Stimulated activated CD8-positive, alpha-beta memory T cell treated with anti-CD3 and anti-CD28 coated beads, Interleukin-15, amount 100 ng/mL, for 1 hour (primary cell): ENCODE results near the gene UMODL1.

ENCODE experiments used
- DNase-seq: peaks from one replicate; pipeline ENCODE4 v3.0.0-alpha.2; 2020; ENCODE audit warnings: low read depth

The UMODL1 gene

GRCh38 chr21:42149656-42150473 is 78.7 kb downstream of the UMODL1 start:
- no peak for DNase-seq

GRCh38 chr21:42150474-42151085 is 79.5 kb downstream of the UMODL1 start:
- DNase-seq, result no peak

DNA sequence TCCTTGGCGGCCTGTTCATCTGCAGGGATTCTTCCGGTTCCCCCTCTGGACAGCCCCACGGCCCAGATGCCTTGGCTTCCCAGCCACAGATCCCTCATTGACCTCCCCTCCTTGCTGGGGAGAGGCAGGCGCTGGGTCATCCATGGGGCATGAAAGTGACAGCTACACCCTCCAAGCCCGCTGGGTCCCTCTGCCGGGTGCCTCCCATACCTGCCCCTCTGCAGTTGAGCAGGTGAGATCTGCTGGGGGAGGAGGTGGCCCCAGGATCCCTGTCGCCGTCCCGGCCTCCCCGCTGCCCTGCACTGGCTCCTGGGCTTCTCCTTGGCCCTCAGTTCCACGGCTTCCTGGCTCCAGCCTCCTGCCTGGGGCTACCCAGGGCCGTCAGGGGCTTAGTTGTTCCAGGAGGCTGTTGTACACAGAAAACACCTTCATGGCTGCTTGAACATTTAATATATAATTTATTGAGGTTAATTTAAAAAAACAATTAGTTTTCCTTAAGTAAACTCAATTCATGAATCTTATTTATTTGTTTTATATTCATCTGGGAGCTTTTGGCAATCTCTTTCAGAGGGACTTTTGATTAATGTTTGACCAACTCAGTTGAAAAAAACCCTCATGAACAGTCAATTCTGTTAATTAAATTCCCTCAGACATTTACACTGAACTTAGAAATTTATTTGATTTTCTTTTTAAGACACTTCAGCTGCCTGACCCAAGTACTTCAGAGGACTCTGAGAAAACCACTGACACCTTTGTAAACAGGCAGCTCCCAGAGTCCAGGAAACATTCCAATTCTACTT is 80.2 kb downstream of the UMODL1 start:
- DNase-seq, result no peak

- DNase-seq, result no peak
Measured at GRCh38 chr21:42151948-42152220, 80.8 kb downstream of the UMODL1 start.

DNA sequence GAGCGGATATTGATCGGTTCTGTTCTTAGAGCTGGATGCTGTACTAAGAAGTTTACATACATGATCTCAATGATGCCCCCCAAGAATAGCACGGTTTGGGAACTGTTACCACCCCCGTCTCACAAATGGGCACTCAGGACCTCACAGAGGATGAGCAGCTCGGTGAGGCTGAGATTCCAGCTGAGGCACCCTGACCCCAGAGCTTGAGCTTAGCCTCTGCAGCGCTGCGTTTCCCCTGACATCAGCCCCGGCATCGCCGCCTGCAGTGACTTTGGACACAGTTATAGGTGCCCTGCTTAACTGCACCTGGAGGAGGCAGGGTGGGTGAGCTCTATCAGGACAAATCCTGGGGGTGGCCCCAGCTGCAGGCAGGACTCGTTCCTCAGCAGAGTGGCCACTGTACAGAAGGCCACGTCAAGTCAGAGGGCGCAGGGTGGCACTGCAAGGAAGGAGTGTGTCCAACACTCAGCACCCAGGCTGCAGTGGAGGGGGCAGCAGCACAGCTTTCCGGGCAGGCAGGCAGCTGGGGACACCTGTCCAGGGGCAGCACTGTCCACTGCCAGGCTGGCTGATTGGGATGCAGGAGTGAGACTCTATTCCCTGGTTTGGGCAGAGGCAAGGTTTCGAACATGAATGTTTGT is 82.0 kb downstream of the UMODL1 start:
- DNase-seq, result no peak

DNA sequence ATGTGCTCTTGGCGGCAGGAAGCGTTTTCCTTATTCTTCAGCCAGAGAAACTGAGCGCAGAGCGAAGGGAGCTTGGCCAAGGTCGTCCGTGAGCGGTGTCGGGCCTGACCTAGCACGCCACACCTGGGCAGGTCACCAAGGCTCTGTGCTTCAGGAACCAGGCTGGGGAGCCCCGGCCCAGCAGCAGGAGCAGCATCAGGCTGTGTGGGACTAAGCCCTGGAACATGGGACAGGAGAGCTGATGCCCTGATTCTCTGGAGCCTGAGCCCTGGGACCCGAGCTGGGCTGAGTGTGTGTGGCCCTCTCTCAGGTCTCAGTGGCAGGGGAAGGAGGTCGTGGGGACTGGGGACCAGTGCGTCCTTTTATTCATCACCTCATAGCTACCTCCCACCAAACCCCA is 82.6 kb downstream of the UMODL1 start:
- no peak for DNase-seq

DNA sequence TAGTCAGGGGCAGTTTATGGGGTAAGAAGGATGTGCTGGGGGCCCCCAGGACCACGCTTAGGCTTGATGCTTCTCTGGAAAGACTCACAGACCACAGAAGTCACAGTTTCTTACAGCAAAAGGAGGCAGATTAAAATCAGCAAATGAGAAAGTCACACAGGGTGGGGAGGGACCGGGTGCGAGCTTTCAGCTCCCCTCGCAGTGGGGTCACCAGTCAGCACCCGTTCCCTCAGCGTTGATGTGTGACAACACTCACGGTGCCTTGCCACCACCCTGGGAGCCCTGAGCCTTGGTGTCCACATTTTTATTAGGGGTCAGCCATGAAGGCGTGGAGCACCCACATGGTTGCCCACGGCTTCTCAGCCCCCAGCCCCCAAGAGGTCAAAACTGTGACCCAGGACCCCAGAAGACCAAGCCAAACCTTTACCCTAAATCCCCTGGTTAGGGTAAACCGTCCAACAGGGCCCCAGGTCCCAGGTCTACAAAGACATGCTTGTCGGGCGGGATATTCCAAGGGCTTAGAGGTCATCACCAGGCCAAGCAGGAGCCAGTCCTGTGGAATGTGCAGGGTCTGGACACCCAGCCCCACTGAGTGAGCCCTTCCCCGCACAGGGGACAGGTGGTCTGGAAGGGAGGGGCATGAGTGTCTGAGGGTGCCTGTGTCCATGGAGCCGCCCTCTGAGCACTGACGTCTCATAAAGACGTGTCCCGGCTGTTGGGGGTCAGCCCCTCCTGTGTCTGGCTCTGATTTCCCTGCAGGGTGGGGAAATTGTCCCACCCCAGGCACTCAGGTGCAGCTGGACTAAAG is 83.3 kb downstream of the UMODL1 start:
- no peak for DNase-seq

DNA sequence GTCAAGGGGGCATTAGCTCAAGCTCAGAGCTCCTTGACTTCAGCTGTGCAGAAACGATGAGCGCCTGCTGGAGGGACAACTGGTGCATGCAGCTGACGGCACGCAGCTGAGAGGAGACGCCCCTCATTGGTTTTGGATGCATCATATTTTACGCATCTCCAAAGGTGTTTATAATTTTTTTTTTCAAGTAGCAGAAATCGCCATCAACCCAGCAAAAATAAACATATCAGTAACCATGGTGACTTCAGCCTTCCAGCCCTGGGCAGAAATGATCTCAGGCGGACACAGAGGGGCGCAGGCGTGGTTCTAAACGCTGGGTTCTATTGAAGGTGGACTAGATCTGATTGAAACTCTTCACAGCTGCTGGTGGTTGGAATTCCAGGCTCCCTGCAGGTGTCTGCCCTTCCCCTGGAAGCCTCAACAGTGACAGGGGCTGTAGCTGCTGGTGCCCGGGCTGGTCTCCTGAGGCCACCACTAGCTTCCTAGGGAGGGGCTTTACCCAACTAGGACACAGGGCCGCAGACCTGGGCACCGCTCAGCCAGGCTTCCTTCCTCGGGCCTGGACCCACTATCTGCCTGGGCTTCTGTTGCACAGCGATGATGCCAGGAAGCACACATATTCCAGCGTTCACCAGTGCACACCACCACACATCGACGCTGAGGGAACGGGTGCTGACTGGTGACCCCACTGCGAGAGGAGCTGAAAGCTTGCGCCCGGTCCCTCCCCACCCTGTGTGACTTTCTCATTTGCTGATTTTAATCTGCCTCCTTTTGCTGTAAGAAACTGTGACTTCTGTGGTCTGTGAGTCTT is 84.1 kb downstream of the UMODL1 start:
- DNase-seq, result no peak

- DNase-seq, result no peak
Measured at GRCh38 chr21:42156690-42157605, 85.8 kb downstream of the UMODL1 start.

DNA sequence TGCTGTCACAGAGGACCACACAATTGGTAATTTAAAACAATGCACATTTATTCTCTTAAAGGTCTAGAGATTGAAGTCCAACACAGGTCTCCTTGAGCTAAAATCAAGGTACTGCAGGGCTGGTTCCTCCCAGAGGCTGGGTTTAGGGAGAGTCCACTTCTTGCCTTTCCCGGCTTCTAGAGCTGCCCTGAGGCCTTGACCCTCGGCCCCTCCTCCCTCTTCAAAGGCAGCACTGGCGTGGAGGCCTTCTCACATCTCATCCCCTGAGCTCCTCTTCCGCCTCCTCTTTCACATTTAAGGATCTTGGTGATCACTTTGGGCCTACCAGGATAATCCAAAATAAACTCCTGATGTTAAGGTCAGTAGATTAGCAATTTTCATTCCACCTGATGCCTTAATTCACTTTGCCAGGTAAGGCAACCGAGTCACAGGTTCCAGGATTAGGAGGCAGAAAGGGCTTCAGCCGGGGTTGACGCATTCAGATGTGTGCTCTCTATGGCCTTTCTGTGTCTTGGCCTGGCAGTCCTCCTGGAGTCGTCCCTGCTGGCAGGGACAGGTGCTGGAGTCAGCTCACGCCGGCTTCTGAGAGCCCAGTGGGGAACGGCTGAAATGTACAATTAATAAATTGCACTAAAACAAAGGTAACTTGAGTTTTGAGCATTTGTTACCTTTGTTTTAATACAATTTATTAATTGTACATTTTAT is 86.6 kb downstream of the UMODL1 start:
- no peak for DNase-seq

DNA sequence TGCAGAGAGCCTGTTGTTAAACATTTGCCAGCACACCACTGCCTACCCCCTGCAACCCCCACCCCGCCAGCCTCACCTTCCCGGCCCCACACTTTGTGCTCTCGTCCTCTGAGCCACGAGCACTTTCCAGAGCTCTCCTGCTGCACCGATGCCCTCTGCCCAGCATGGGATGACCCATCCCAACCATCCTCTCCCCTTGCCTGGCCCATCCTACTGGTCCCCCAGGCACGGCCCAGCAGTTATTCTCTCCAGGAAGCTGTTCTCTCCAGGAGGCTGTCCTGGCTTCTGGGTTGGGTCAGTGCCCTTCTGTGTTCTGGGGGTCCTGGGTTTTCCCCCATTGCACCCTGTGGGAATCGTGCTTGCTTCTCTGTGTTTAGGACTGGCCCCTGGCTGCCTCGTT is 87.7 kb downstream of the UMODL1 start:
- no peak for DNase-seq

GRCh38 chr21:42159560-42160110 is 88.5 kb downstream of the UMODL1 start:
- DNase-seq, result no peak

- DNase-seq, result no peak
Measured at GRCh38 chr21:42160111-42160721, 89.1 kb downstream of the UMODL1 start.

DNA sequence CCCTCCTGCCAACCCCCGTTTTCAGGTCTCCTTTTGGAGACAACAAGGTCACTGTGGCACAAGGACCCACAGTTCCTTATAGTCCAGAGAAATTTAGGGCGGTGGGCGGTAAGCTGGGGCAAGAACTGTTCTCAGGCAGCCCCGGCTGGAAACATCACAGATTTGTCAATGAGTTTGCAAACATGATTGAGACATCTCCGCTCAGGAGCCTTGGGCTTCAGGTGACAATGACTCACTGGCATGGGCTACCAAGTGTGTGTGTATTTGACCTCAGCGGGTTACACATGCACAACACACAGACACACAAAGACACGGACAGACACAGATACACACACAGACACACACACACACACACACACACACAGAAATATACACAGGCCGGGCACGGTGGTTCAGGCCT is 89.6 kb downstream of the UMODL1 start:
- no peak for DNase-seq

DNA sequence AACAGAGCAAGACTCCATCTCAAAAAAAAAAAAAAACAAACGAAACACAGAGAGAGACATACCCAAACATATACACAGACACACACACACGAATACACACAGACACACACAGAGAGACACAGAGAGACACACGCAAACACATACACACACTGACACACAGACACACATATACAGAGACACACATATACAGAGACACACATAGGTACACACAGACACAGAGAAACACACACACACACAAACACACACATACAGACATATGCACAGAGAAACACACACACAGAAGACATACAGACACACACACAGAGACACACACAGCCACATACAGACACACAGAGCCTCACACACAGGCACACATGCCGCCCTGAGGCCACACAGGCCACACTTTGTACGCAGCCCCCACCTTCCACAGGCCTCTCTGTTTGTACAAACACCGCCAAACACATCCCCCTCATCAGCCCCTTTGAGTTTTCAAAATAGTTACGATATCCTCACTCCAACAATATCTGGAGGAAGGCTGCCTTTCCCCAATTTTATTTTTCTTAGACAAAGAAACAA is 90.4 kb downstream of the UMODL1 start:
- DNase-seq, result no peak

DNA sequence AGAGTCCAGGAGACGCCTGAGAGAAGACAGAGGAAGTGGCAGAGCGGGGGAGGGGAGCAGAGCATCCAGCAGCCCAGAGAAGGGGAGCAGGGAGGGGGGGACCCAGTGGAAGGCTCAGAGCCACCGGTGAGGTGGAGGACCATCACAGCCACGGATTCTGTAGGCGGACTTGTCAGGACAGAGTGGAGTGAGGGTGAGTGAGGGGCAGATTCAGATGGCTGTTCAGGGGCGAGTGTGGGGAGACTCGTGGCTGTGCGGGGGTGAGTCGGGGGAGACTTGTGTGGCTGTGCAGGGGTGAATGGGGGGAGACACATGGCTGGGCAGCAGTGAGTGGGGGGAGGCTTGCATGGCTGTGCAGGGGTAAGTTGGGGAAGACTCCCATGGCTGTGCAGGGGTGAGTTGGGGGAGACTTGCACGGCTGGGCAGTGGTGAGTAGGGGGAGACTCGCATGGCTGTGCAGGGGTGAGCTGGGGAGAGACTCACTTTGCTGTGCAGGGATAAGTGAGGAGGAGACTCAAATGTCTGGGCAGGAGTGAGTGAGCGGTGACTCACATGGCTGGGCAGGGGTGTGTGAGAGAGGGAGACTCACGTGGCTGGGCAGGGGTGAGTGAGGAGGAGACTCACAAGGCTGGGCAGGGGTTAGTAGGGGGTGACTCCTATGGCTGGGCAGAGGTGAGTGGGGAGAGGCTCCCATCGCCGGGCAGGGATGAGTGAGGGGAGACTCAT is 91.0 kb downstream of the UMODL1 start:
- DNase-seq, result no peak

DNA sequence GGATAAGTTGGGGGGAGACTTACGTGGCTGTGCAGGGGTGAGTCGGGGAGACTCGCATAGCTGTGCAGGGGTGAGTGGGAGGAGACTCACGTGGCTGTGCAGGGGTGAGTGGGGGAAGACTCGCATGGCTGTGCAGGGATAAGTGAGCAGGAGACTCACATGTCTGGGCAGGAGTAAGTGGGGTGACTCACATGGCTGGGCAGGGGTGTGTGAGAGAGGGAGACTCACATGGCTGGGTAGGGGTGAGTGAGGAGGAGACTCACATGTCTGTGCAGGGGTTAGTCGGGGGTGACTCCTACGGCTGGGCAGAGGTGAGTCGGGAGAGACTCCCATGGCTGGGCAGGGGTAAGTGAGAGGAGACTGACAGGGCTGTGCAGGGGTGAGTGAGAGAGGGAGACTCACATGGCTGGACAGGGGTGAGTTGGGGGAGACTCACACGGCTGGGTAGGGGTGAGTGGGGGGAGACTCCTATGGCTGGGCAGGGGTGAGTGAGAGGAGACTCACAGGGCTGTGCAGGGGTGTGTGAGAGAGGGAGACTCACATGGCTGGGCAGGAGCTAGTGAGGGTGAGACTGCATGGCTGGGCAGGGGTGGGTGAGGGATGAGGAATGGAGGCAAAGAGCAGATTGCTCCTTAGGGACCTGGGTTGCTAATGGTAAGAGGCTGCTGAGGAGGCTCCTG is 91.9 kb downstream of the UMODL1 start:
- no peak for DNase-seq
